HPDE6-E6E7 (cell line): ENCODE results near the gene ACKR3.

Experiments
- DNase-seq: peaks from one replicate; pipeline ENCODE4 v3.0.0; 2011; ENCODE audit warnings: missing footprints; ENCODE audit errors: extremely low spot score

The ACKR3 gene

DNA sequence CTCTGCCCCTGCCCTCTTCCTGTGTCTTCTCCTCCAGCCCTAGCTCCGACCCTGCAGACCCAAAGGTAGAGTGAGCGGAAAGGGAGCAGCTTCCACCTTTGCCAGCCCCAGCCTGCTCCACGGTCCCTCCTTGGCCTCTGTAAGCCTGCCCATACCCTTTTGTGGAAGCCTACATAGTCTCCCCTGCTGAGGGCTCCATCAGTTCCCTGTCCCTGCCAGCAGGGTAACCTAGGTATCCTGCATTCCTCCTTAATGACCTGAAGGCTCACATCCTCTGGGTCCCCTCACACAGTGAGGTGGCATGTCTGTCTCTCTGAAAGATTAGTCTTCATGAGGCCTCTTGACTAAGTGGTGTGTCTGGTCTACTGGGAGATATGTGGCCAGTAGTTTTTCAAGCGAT, 20.5 kb upstream of the ACKR3 start:
- no peak for DNase-seq

GRCh38 chr2:236550290-236550689, 19.3 kb upstream of the ACKR3 start:
- DNase-seq, result no peak

GRCh38 chr2:236550701-236551465, 18.7 kb upstream of the ACKR3 start:
- DNase-seq, result no peak

DNA sequence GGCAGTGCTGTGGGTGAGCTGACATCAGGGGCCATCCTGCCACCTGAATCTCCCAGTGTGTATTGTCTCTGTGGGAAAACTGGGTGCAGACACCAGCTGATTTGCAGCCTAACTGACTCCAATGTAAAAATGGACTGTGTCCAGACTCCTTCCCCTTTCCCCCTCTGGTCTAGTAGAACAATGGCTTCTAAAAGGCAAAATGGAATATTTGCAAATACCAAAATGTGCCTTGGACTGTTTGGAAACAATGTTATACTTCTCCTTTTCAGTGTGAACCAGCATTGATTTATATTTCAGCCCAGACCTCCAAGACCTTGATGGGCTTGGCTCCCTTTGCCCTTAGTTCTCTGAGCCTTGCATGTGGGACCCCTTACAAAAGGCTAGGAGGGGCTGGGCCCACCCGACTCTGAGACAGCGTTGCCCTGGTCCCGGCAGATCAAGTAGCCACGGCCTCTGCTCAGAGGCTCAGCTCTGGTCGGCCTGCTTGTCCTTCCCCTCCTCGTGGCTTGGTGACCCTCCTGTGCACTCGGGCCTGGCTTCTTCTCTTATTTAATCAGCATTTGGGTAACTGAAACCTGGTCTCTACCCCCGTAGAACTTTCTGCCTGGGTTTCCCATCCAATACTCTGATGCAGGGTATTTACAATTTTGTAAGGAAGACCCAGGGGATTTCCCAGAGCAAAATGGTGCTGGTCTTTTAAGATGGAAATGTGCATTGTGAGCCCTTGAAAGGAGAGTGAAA, 18.0 kb upstream of the ACKR3 start:
- DNase-seq, result no peak

- no peak for DNase-seq
These were observed 17.4 kb upstream of the ACKR3 start for GRCh38 chr2:236552212-236552542.

DNA sequence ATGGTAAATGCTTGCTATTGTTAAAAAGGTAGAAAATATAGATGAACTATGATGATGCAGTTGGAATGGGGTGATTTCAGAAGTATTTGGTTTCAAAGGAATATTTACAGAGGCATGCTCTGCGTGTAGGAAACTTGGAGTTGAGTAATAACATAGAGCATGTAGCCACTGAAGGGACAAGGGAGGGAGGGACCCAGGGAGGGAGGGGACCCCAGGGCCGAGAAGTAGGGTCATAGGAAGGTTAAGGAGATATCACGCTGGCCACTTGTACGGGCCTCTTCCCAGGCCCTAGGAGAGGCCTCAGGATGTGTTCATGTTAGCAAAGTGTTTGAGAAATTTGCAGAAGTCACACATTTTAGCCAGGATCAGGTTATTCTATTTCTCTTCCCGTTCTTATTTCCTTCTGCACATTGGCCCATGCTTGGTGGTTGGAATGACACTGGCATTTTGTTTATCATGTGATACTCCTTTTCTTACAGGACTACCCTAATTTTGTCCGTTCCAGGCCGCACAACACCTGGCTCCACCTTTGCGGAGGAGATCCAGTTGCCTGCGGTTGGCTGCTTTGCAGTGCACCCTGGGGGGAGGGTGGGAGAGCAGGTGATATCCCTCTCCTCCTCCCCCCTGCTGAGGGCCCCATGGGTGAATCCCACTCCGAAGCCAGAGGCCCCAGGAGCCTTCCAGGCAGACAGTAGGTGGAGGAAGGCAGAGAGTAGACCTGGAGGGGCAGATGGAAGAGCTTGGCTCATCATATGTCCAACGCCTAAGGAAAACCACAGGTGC, 16.9 kb upstream of the ACKR3 start:
- no peak for DNase-seq

DNA sequence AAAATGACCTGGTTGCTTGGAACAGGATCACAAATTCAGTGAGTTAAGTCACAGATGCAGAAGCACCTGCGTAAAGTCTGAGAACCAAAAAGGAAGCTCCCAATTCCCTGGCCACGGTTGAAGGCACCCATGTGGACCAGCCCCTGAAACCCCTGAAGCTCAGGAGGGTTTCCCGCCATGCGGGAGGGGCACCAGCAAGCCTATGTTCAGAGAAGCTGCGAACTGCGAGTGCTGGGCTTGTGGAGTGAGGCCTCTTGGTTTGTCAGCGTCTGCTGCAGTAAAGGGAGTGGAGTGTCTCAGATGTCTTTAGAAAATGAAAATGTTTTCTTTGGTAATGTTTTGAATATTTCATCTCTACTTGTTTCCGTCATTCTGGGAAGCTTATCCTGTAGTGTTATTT, 16.1 kb upstream of the ACKR3 start:
- DNase-seq, result no peak

- no peak for DNase-seq
These were observed 14.9 kb upstream of the ACKR3 start for GRCh38 chr2:236554629-236555282.

DNA sequence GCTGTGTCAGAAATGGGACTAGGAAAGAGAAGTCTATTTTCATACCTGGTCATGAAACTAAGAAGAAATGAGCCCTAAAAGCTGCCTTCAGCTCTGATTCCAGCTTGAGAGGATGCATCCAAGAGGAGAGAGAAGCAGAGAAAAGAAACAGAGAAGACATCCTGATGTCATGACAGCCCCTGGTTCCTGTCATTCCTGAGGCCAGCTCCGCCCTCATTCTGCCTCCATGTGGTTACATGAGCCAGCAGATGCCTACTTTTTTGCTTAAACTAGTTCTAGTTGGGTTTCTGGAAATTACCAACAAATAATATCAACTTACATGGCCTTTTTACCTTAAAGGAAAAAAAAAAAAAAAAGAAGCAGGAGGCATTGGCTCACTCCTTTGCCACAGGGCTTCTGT, 14.1 kb upstream of the ACKR3 start:
- no peak for DNase-seq

DNA sequence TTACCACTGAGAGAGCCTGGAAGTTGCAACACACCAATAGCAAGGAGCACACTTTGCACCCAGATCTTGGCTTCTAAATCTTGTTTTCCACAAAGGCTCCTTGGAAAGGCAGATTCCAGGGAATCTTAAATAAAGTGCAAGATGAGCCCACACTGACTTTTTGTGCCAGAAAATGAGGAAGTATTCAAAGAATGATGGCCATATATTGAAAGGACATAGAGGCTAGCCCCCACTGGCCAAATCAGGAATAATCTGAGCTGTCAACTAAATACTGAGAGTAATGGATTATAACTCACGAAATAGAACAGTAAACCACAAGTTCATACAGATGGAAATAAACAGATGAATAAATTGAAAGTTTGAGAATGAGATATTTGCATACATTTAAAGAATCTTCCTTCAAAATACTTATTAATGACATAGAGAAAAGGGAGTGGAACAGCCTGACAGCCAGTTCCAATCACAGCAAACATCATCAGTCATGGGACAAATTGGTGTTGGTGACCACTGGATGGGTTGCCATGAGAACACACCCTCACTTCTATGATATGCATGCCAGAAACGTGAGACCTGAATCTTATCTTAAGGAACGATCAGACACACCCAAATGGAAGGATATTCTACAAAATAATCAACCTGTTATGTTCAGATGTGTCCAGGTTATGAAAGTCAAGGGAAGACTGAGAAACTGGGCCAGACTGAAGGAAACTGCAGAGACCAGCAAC, 12.2 kb upstream of the ACKR3 start:
- no peak for DNase-seq

GRCh38 chr2:236558036-236558435, 11.6 kb upstream of the ACKR3 start:
- no peak for DNase-seq

- no peak for DNase-seq
These were observed 10.3 kb upstream of the ACKR3 start for GRCh38 chr2:236558993-236559978.

DNA sequence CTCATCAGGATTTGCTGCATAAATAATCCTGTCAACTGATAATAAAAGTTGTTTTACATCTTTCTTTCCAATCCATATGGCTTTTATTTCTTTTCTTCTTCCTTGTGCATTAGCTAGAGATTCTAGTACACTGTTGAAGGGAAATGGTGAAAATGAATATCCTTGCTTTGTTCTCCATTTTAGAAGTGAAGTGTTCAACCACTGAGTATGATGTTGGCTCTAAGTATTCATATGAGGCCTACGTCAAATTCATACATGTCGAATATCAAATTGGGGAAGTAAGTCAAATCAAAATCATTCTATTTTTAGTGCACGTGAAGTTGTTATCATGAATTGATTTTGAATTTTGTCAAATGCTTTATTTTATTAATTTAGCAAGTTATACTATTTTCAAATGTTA, 7.8 kb upstream of the ACKR3 start:
- no peak for DNase-seq

DNA sequence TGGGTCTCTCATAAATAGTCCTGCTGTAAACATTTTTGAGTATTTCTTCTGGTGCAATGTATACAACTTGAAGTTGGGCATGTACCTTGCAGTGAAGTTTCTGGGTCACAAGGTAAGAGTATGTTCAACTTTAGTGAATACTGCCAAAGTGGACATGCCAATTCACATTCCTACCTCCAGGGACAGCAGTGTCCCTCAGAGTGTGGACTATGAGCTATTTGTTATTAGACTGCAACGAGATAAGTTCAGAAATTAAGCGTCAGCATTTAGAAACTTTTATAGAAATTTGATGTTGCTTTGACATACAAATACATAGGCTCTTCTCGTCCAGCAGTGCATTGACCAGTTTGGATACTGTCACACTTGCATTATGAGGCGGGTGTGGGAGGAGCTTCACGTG, 7.2 kb upstream of the ACKR3 start:
- no peak for DNase-seq

GRCh38 chr2:236563953-236564352, 5.7 kb upstream of the ACKR3 start:
- DNase-seq, result no peak

DNA sequence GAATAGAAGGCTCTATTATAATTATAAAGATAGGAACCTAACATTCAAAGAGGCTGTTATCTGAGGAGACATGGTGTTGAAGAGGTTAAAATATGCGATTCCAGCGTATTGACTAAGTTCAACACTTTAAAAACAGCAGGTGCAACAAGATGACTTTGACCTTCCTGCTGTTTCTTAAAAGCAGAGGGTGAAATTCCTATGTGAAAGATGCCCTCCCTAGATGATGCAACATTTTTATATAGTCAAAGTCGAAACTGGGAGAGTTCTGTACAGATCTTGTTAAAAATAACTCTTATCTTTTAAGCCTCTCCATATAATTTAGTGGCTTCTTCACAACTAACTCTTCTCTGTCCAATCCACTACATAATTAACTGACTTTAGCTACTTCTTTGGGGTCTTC, 4.4 kb upstream of the ACKR3 start:
- no peak for DNase-seq

- no peak for DNase-seq
These were observed 3.7 kb upstream of the ACKR3 start for GRCh38 chr2:236565879-236566402.

- no peak for DNase-seq
These were observed 3.0 kb upstream of the ACKR3 start for GRCh38 chr2:236566596-236566995.

- DNase-seq, result peak; percentile 38
These were observed 1.3 kb upstream of the ACKR3 start for GRCh38 chr2:236568068-236568921.
